ENCODE data around the gene TOMM7.
"Not testable (repeated sequence)": the region's sequence is repeated elsewhere in the genome, so short reads cannot be mapped to it uniquely, and the experiment has no call there.

Gene TOMM7

GRCh38 chr7:22779730-22780323 lies 42.8 kb downstream of the TOMM7 start:
- not testable (repeated sequence) for DNase-seq

- DNase-seq: no peak
Observed at GRCh38 chr7:22776964-22777363, 45.7 kb downstream of the TOMM7 start.

DNA sequence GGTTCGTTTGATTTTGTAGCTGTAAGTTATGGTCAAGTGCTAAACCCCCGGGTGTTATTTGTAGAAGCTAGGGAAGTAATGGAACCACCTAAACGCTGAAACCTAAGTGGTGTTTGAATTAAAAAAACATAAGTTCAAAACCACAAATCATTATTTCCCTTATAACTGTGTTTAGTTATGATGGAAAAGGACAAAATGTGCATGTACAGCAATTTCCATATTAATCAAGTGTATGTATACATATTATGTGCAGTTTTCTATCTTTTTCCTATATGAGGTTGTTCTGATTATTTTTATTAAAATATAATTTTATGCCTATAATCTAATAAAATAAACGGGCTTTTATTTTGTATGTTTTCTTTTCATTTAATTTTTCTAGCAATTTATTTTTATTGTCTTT lies 49.8 kb downstream of the TOMM7 start:
- DNase-seq: no peak

DNA sequence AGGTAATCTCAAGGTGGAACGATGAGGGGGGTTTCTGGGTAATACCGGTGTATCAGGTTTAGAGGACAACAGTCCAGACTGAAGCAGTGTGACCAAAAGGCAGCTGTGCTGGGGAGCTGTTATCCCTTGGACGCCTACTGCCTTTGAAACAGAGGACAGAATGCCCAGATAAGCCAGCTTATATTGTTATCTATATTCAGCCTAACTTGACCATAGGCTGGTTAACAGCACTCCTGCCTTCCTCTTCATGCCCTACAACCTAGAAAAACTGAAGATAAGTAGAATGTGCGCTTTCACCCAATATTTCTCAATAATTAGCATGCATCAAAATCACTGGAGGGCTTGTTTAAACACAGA lies 50.8 kb downstream of the TOMM7 start:
- no peak for DNase-seq

DNA sequence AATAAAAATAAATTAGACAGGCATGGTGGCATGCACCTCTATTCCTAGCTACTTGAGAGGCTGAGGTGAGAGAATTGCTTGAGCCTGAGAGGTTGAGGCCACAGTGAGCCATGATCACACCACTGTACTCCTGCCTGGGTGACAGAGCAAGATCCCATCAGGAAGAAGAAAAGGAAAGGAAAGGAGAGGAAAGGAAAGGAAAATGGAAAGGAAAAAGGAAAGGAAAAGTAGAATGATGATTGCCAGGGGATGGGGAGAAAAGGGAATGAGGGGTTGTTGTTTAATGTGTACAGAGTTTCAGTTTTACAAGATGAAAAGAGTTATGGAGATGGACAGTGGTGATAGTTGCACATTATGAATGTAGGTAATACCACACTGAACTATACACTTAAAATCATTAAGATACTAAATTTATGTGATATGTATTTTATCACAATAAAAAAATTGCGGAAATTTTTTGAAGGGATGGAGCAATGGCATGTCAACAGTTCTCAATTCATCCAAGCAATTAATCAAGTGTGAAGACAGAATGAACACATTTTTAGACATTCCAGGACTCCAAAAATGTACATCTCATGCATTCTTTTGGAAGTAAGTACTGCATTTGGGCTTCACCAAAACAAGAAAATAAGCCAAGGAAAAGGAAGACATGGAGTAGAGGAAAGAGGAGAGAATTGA lies 51.3 kb downstream of the TOMM7 start:
- no peak for DNase-seq

DNA sequence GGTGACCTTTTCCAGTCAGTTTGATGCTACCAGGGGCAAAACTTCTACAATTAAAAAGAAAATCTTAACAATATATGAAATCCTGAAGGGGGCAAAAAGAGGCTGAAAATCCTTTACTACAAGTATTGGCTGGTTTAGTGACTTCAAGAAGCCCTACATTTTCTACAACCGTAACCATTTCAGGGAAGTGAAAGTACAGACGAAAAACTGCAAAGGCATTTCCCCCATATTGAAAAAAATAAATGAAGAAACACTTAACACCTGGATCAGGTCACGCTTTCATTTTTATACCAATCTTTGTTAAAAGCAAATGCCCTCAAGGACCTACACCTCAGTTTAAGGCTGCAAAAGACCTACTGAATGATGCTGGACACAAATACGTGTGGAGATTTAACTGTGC lies 57.0 kb downstream of the TOMM7 start:
- DNase-seq: no peak

Measured in activated CD4-positive, alpha-beta T cell treated with anti-CD3 and anti-CD28 coated beads for 48 hours (primary cell).